Measurements from ENCODE around the gene GAPT.

GAPT gene

DNA sequence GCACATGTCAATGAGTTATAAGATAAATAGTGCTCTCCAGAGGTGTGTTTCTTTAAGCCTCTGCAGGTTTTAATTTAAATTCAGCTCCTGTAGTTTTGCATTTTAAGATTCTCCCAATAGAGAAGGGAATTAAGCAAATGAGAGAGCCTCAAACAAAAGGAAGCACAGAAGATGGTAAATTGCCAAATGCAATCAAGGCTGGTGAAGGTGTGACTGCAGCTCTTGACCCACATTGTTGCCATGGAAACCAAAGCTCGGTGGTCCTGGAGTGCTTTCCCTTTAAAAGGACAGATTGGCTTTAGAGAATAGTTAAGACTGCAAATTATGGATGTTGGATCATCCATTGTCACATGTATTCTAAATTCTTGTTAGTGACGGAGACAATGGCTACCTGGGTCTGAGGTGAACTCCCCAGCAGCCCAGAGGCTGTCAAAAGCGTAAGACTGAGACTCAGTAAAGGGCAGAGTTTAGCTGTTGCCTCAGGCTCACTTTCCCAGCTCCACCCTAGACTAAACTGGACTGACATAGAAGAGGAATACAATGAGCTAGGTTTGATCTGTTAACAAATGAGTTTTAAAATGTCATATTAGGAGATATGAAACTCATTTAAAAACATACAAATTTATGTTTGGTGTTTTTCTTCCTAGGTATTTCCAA lies 12.3 kb downstream of the GAPT start:
- TF ChIP-seq, protein P1, sequence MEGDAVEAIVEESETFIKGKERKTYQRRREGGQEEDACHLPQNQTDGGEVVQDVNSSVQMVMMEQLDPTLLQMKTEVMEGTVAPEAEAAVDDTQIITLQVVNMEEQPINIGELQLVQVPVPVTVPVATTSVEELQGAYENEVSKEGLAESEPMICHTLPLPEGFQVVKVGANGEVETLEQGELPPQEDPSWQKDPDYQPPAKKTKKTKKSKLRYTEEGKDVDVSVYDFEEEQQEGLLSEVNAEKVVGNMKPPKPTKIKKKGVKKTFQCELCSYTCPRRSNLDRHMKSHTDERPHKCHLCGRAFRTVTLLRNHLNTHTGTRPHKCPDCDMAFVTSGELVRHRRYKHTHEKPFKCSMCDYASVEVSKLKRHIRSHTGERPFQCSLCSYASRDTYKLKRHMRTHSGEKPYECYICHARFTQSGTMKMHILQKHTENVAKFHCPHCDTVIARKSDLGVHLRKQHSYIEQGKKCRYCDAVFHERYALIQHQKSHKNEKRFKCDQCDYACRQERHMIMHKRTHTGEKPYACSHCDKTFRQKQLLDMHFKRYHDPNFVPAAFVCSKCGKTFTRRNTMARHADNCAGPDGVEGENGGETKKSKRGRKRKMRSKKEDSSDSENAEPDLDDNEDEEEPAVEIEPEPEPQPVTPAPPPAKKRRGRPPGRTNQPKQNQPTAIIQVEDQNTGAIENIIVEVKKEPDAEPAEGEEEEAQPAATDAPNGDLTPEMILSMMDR (IDR thresholded peaks at IDR 0.05; ENCODE audit: insufficient read depth, low read length, missing control alignments) = no peak
- DNase-seq (ENCODE audit: low read depth, low spot score) = no peak
- no peak overlapping the region for H3K4me3 ChIP-seq (ENCODE audit: low read depth, low read length)
- ChIA-PET CTCF (interaction anchor here (14.0 kb wide), 1 partner anchor 347 kb away, joined by 202 read pairs; no protein-coding TSS in a partner anchor), POLR2A (no interaction called here)

DNA sequence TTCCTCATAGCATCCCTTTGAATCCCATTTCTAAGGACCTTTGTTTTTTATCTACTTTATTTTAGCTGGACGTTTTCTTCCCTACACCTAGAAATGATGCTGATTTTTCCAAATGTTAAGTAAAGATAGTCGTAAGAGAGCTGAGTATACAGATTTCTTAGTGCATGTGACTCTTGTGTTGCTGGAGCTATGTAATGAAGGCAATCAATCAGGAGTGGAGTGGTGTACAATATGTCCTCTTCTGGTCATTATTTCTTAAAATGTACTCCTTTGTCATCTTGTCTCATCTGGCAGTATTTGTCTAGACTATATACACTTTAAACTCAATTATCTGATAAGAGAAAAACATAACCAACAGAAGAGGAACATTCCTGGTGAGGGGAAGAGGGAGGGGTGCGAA lies 13.5 kb downstream of the GAPT start:
- no peak overlapping the region for H3K4me3 ChIP-seq (ENCODE audit: low read depth, low read length)
- ChIA-PET CTCF (interaction anchor here (0.9 to 4.8 kb wide), 3 partner anchors 7 to 345 kb away, joined by 3 to 31 read pairs (median 10); no protein-coding TSS in a partner anchor), POLR2A (no interaction called here)
- DNase-seq (ENCODE audit: low read depth, low spot score) = no peak
- TF ChIP-seq, protein P1 (IDR thresholded peaks at IDR 0.05; ENCODE audit: insufficient read depth, low read length, missing control alignments) = no peak

DNA sequence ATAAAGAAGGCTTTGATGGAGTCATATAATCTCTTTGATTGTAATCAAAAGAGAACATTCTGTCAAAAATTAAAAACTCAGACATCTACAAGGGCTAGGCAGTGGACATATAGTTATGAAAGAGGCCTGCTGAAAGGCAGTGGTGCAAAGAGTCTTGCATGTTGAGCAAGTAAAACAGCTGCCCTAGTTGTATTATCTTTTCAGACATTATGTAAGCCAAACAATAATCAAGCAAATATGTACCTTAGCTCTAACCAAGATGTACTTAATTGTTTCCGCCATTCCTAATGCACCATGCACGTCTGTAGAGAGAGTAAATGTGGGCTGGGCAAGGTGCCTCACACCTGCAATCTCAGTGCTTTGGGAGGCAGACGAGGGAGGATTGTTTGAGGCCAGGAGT lies 14.3 kb downstream of the GAPT start:
- POLR2A ChIA-PET = no interaction called here
- CTCF ChIA-PET = interaction anchor here (2.6 to 4.8 kb wide), 2 partner anchors 8 to 345 kb away, joined by 10 to 31 read pairs; no protein-coding TSS in a partner anchor
- H3K4me3 ChIP-seq (ENCODE audit: low read depth, low read length) = no peak overlapping the region
- no peak for DNase-seq (ENCODE audit: low read depth, low spot score)
- TF ChIP-seq, protein P1 (IDR thresholded peaks at IDR 0.05; ENCODE audit: insufficient read depth, low read length, missing control alignments) = no peak

DNA sequence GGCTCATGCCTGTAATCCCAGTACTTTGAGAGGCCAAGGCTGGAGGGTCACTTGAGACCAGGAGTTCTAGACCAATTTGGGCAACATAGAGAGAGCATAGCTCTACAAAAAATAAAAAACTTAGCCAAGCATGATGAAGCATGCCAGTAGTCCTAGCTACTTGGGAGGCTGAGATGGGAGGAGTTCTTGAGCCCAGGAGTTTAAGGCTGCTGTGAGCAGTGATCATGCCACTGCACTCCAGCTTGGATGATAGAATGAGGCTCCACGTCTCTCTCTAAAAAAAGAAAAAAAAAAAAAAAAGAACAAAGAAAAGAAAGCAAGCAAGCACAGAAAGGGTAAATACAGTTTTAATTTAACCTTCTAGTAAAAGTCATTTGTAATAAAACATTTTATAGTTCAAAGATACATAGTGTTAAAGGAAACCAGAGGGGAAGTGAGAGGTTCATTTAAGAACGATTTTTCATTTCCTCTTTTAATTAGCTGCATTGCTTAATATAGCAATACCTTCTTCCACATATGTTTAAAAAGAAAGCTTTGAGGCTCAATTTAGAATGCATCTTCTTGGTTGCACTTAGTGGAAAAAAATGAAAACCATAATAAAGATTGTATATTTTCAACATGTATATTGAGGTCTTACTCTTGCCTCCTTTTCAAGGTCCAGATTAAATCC lies 14.9 kb downstream of the GAPT start:
- POLR2A ChIA-PET = no interaction called here
- DNase-seq (ENCODE audit: low read depth, low spot score) = no peak
- CTCF ChIA-PET = interaction anchor here (2.6 to 4.8 kb wide), 2 partner anchors 8 to 344 kb away, joined by 10 to 31 read pairs; no protein-coding TSS in a partner anchor
- no peak overlapping the region for H3K4me3 ChIP-seq (ENCODE audit: low read depth, low read length)
- TF ChIP-seq, protein P1 (IDR thresholded peaks at IDR 0.05; ENCODE audit: insufficient read depth, low read length, missing control alignments) = no peak

DNA sequence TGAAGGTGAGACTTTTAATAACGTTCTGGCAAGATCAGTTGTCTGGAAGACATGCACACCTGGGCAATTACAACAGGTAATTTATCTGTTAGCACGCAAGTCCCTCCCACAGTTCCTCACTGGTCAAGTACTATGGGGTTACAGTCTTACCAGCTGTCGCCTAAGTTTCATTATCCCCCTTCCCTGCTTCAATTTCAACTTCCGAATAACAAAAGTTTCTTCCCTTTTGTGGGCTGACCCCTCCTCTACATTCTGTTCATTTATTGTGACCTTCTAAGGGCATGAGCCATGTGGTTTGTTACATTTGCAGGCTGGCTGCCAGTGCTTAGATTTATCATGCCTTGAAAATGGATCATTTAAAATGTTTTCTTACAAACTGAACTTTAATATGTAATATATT lies 16.5 kb downstream of the GAPT start:
- CTCF ChIA-PET = interaction anchor here (4.8 kb wide), 1 partner anchor 10 kb away, joined by 31 read pairs; no protein-coding TSS in a partner anchor
- POLR2A ChIA-PET = no interaction called here
- TF ChIP-seq, protein P1 (IDR thresholded peaks at IDR 0.05; ENCODE audit: insufficient read depth, low read length, missing control alignments) = no peak
- DNase-seq (ENCODE audit: low read depth, low spot score) = no peak
- H3K4me3 ChIP-seq (ENCODE audit: low read depth, low read length) = no peak overlapping the region

DNA sequence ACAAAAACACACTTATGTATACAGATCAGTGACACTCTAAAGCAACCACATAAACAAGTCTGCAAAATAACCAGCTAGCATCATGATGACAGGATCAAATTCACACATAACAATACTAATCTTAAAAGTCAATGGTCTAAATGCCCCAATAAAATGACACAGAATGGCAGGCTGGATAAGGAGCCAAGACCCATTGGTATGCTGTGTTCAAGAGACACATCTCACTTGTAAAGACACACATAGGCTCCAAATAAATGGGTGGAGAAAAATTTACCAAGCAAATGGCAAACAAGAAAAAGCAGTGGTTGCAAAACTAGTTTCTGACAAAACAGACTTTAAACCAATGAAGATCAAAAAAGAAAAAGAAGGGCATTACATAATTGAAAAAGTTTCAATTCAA lies 26.0 kb downstream of the GAPT start:
- ChIA-PET CTCF (interaction anchor here (1.4 kb wide), 1 partner anchor 18 kb away, joined by 3 read pairs; no protein-coding TSS in a partner anchor), POLR2A (no interaction called here)
- DNase-seq (ENCODE audit: low read depth, low spot score) = no peak
- H3K4me3 ChIP-seq (ENCODE audit: low read depth, low read length) = no peak overlapping the region
- TF ChIP-seq, protein P1 (IDR thresholded peaks at IDR 0.05; ENCODE audit: insufficient read depth, low read length, missing control alignments) = no peak

All from AG04449 (cell line).